Activated T-cell treated with anti-CD3 and anti-CD28 coated beads, Interleukin-2, amount 50 U/mL, for 72 hours (primary cell): ENCODE data around the gene CASP3. TPM values are rescaled to one million over a fixed set of nuclear protein-coding genes. Genes with fewer than 3 reads are reported as not detected.
A peak's percentile ranks its signal among the peaks of the same experiment; 100 is the strongest.
"Not testable (repeated sequence)": the region's sequence is repeated elsewhere in the genome, so short reads cannot be mapped to it uniquely, and the experiment has no call there.

Experiments used
- ATAC-seq, 2 donors: fragments of 150-1000 bp; cut with Tn5 transposase; replicated peaks in 1 of 2; 2 replicates each; pipeline ENCODE4 v1.10.0; 2021; ENCODE audit warnings: moderate library complexity in 2 of 2, mild to moderate bottlenecking in 1 of 2
- DNase-seq, 2 donors: peaks; one replicate each; pipeline ENCODE4 v3.0.0; 2021 to 2022; ENCODE audit warnings: mixed read lengths in 1 of 2
- H3K27ac Mint-ChIP-seq: one replicate; pipeline ENCODE4 v1.8.0; 2022; ENCODE audit warnings: mild to moderate bottlenecking, moderate library complexity, mixed read lengths
- H3K27me3 Mint-ChIP-seq: one replicate; pipeline ENCODE4 v1.8.0; 2022; ENCODE audit warnings: low read depth, mixed read lengths
- H3K36me3 Mint-ChIP-seq, 2 donors: one replicate each; pipeline ENCODE4 v1.8.0; 2022; ENCODE audit warnings: mixed read lengths in 2 of 2, mild to moderate bottlenecking in 1 of 2; ENCODE audit not compliant: insufficient read depth in 2 of 2
- H3K4me1 Mint-ChIP-seq: one replicate; pipeline ENCODE4 v1.8.0; 2022; ENCODE audit warnings: low read depth, mixed read lengths
- H3K4me3 Mint-ChIP-seq, 2 donors: one replicate each; pipeline ENCODE4 v1.8.0; 2022; ENCODE audit warnings: mild to moderate bottlenecking in 2 of 2, mixed read lengths in 2 of 2, moderate library complexity in 2 of 2
- H3K9me3 Mint-ChIP-seq, 2 donors: one replicate each; pipeline ENCODE4 v1.8.0; 2022; ENCODE audit warnings: mixed read lengths in 2 of 2
- total RNA-seq, 2 donors: library from RNA; stranded (reverse); gene quantifications; one replicate each; pipeline ENCODE4 v1.2.3, GENCODE V29; 2022

The CASP3 gene
- total RNA-seq, 2 donors from 2014 or later = 48.9 to 50.6 TPM

DNA sequence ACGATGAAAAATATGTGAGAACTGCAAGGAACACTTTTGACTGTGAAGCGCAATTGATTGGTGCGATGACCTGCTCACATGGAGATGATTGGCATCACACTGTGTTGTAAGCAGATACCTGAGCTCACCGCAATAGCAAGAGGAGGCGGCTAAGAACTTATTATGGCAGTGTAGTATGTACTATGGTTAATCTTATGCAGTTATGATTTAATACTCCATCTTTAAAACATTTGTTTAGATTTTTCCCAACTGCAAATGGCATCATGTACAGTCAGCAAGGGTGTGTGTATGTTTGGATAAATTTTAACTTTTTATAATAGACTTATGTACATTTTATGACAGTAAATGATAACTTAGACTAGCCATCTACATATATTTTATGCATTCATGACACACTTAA lies 25.8 kb upstream of the CASP3 start:
- H3K4me3 Mint-ChIP-seq = no peak overlapping the region
- peaks cover under 1% of the 10 kb centered on the region for H3K4me1 Mint-ChIP-seq
- DNase-seq = no peak
- H3K27me3 Mint-ChIP-seq = no peaks in the 10 kb centered on the region
- no peak for ATAC-seq
- peaks cover 0 to 3% of the 10 kb centered on the region in 2 donors for H3K36me3 Mint-ChIP-seq
- H3K27ac Mint-ChIP-seq = no peak overlapping the region
- H3K9me3 Mint-ChIP-seq = no peaks in the 10 kb centered on the region

- Mint-ChIP-seq H3K27me3 (no peaks in the 10 kb centered on the region), H3K4me3 (no peak overlapping the region), H3K4me1 (peaks cover 10% of the 10 kb centered on the region), H3K9me3 (no peaks in the 10 kb centered on the region), H3K27ac (no peak overlapping the region), H3K36me3 (peaks cover 0 to 7% of the 10 kb centered on the region in 2 donors)
- DNase-seq (no peak), ATAC-seq (no peak)
These were observed 24.8 kb upstream of the CASP3 start for GRCh38 chr4:184674011-184674410.

DNA sequence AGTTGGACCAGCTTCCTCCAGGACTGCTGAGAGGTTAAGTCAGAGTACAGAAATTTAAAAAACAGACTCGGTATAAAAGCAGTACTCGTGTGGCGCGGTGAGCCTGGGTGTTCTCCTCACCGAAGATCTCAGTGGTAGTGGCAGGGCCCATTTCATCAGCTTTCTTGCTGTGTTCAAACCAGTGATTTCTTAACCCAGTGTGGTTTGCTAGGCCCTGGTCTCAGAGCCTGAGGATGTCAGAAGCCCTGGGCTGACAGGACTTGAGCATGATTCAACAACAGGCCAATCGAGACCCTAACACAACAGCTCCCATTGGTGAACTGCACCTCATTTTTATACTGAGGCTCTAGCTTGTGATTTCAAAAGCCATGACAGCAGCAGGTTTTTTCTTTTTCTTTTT lies 23.5 kb upstream of the CASP3 start:
- no peaks in the 10 kb centered on the region for H3K27me3 Mint-ChIP-seq

GRCh38 chr4:184671101-184671500 lies 21.9 kb upstream of the CASP3 start:
- no peak overlapping the region for H3K27ac Mint-ChIP-seq
- H3K27me3 Mint-ChIP-seq = no peaks in the 10 kb centered on the region
- H3K36me3 Mint-ChIP-seq = peaks cover 7 to 12% of the 10 kb centered on the region in 2 donors
- H3K4me3 Mint-ChIP-seq = no peak overlapping the region
- H3K4me1 Mint-ChIP-seq = peaks cover 24% of the 10 kb centered on the region
- H3K9me3 Mint-ChIP-seq = no peaks in the 10 kb centered on the region
- DNase-seq (no peak), ATAC-seq (no peak)

More for the DNA sequence above, 23.5 kb upstream of the CASP3 start:
- Mint-ChIP-seq H3K4me3 (no peak overlapping the region), H3K36me3 (peaks cover 7 to 12% of the 10 kb centered on the region in 2 donors), H3K4me1 (peaks cover 23% of the 10 kb centered on the region), H3K9me3 (no peaks in the 10 kb centered on the region), H3K27ac (no peak overlapping the region)
- no peak for ATAC-seq
- no peak for DNase-seq

DNA sequence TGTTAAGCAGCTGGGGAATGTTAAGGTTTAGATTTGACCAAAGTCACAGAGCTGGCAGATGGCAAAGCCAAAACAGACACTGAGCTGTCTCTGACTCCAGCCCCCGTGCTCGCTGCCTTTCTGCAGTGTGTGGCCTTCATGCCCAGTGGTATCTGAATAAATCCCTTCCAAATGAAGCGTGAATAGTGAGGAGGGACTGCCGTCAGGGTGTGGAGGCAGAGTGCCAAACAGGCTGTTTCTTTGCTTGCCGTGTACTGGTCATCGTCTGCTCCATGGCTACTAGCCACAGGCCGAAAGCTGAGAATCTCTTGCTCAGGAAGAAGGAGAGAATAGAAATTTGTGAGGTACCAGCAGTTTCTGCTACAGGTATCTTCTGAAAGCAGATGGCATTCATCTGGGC lies 20.0 kb upstream of the CASP3 start:
- Mint-ChIP-seq H3K36me3 (peaks cover 7 to 12% of the 10 kb centered on the region in 2 donors), H3K27ac (peak overlapping the region; percentile 85), H3K4me1 (peaks cover 24% of the 10 kb centered on the region), H3K27me3 (no peaks in the 10 kb centered on the region), H3K4me3 (no peak overlapping the region), H3K9me3 (no peaks in the 10 kb centered on the region)
- DNase-seq (no peak), ATAC-seq (no peak)

DNA sequence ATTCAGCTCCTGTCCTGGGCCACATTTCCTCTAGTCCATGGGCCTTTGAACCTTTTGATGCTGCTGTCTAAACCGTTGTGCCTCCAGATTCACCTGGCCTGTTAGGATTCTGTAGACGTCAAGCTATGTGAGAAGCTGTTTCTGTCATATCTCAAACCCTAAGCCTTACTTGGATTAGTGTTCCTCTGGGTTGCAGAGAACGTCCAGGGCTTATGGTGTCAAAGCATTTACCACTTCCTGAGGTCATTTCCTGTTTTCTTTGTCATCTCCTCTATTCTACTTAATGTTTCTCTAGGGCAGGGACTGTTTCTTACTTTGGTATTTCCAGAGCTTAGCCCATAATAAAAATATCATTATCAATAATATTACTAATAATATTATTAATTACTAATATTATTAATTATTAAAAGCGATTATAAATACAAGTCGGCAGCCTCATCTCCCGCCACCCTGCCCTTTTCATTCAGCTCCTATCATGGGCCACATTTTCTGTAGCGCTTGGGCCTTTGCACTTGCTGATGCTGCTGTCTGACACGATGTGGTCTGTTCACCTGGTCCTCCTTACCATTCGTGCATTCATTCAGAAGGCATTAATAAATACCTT lies 19.4 kb upstream of the CASP3 start:
- H3K36me3 Mint-ChIP-seq = peaks cover 7 to 12% of the 10 kb centered on the region in 2 donors

GRCh38 chr4:184668096-184668495 lies 18.8 kb upstream of the CASP3 start:
- Mint-ChIP-seq H3K9me3 (no peaks in the 10 kb centered on the region), H3K27me3 (no peaks in the 10 kb centered on the region), H3K4me1 (peaks cover 24% of the 10 kb centered on the region), H3K27ac (peak overlapping the region; percentile 91), H3K36me3 (peaks cover 7 to 12% of the 10 kb centered on the region in 2 donors), H3K4me3 (no peak overlapping the region)
- ATAC-seq (peak; percentile 42 to 55), DNase-seq (no peak)

More for the DNA sequence above, 19.4 kb upstream of the CASP3 start:
- Mint-ChIP-seq H3K4me1 (peaks cover 24% of the 10 kb centered on the region), H3K4me3 (no peak overlapping the region), H3K27me3 (no peaks in the 10 kb centered on the region), H3K9me3 (no peaks in the 10 kb centered on the region), H3K27ac (peak overlapping the region; percentile 91)
- peak in 1 of 2 donors; percentile 15 for DNase-seq
- peak; percentile 77 to 86 for ATAC-seq

GRCh38 chr4:184666670-184667069 lies 17.4 kb upstream of the CASP3 start:
- no peaks in the 10 kb centered on the region for H3K9me3 Mint-ChIP-seq
- no peaks in the 10 kb centered on the region for H3K27me3 Mint-ChIP-seq
- peaks cover 7 to 9% of the 10 kb centered on the region in 2 donors for H3K36me3 Mint-ChIP-seq
- H3K4me1 Mint-ChIP-seq = peaks cover 24% of the 10 kb centered on the region
- DNase-seq (no peak), ATAC-seq (no peak)
- H3K4me3 Mint-ChIP-seq = no peak overlapping the region
- H3K27ac Mint-ChIP-seq = no peak overlapping the region

DNA sequence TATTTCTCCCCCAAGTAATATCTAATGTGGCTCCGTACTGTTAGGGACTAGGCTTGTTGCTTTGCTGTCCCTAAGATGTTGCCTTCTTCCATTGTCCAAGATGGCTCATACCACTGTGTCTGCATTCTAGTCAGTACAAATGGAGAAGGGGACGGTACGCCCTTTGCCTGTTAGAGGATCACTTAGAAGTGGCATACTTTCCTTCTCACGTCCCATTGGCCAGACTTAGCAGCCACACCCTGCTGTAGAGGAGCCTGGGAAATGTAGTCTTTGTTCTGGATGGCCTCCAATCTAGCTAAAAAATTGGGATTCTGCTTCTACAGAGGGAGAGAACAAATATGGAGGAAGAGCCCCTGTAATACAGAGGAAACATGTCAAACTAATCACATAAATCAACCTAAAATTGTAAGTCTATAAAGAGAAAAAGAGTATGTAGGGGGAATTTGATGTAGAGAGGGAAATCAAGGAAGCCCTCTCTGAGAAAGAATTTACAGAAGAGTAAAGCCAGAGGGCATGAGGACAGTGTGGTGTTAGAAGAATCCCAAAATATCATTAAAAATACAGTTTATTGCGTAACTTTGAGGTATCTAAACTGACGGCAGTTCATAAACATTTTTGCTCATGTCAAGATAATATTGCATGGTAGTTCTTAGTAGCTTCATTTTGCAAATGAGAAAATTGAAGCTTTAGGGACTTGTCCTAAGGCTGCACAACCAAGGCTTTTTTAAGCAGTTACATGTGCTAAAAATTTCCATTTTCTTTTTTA lies 15.4 kb upstream of the CASP3 start:
- Mint-ChIP-seq H3K9me3 (no peaks in the 10 kb centered on the region), H3K27me3 (no peaks in the 10 kb centered on the region), H3K4me3 (no peak overlapping the region), H3K27ac (no peak overlapping the region), H3K4me1 (peaks cover 20% of the 10 kb centered on the region), H3K36me3 (peaks cover 10 to 12% of the 10 kb centered on the region in 2 donors)
- ATAC-seq (peak in 1 of 2 donors; percentile 43), DNase-seq (no peak)

GRCh38 chr4:184662236-184662635 lies 13.0 kb upstream of the CASP3 start:
- no peak for ATAC-seq
- Mint-ChIP-seq H3K27ac (no peak overlapping the region), H3K9me3 (no peaks in the 10 kb centered on the region), H3K27me3 (no peaks in the 10 kb centered on the region), H3K4me1 (no peaks in the 10 kb centered on the region), H3K36me3 (peaks cover 3% of the 10 kb centered on the region in 2 donors), H3K4me3 (no peak overlapping the region)
- DNase-seq = no peak

DNA sequence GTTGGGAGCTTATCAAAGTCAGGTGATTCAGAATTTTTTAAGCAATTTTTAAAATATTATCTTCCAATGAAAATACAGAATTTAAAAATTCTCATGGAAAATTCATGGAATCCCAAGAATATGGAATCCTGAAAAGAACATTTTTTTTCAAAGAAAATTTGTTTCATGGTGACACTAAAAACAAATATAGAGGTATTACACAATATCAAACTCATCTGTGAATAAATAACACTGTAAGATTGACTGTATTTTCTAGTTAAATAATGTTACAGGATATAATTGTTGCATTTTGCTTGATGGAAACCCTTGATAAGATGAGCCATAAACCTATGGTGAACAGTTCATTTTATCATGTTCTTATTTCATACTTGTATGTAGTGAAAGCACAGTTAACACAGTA lies 11.7 kb upstream of the CASP3 start:
- Mint-ChIP-seq H3K27me3 (no peaks in the 10 kb centered on the region), H3K36me3 (peaks cover 3% of the 10 kb centered on the region in 2 donors), H3K4me1 (no peaks in the 10 kb centered on the region), H3K9me3 (no peaks in the 10 kb centered on the region), H3K27ac (no peak overlapping the region), H3K4me3 (no peak overlapping the region)
- no peak for DNase-seq
- no peak for ATAC-seq

GRCh38 chr4:184657820-184658219 lies 8.6 kb upstream of the CASP3 start:
- H3K27me3 Mint-ChIP-seq, H3K36me3 Mint-ChIP-seq, H3K9me3 Mint-ChIP-seq, H3K4me1 Mint-ChIP-seq, DNase-seq, H3K27ac Mint-ChIP-seq, ATAC-seq, H3K4me3 Mint-ChIP-seq: not testable (repeated sequence)

DNA sequence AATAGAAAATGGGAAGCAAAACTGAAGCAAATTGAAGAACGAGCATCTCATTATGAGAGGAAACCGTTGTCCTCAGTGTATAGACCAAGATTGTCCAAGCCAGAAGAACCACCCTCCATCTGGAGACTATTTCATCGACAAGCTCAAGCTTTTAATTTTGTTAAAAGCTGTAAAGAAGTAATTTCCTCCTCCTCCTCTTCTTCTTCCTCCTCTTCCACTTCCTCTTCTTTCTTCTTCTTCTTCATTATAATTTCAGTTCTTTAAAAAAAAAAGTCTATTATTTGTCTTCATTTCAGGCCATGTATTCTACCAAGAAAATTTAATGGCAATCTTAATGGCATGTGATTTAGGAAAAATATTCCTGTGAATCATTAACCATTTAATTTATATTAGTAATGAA lies 7.9 kb upstream of the CASP3 start:
- peaks cover under 1% of the 10 kb centered on the region for H3K4me1 Mint-ChIP-seq
- DNase-seq (no peak), ATAC-seq (no peak)
- H3K27ac Mint-ChIP-seq = no peak overlapping the region
- H3K27me3 Mint-ChIP-seq = no peaks in the 10 kb centered on the region
- peaks cover 3 to 6% of the 10 kb centered on the region in 2 donors for H3K36me3 Mint-ChIP-seq
- H3K4me3 Mint-ChIP-seq = no peak overlapping the region
- no peaks in the 10 kb centered on the region for H3K9me3 Mint-ChIP-seq
